Measurements from ENCODE around the gene SLC29A3. TPM values are rescaled to one million over a fixed set of nuclear protein-coding genes. Genes with fewer than 3 reads are reported as not detected.

The SLC29A3 gene
- total and polyA plus RNA-seq, 2 of the 8 experiments (the other 6 are each of a cell fraction or from before 2014, with no cell fraction given), result 14.0 to 24.6 TPM

DNA sequence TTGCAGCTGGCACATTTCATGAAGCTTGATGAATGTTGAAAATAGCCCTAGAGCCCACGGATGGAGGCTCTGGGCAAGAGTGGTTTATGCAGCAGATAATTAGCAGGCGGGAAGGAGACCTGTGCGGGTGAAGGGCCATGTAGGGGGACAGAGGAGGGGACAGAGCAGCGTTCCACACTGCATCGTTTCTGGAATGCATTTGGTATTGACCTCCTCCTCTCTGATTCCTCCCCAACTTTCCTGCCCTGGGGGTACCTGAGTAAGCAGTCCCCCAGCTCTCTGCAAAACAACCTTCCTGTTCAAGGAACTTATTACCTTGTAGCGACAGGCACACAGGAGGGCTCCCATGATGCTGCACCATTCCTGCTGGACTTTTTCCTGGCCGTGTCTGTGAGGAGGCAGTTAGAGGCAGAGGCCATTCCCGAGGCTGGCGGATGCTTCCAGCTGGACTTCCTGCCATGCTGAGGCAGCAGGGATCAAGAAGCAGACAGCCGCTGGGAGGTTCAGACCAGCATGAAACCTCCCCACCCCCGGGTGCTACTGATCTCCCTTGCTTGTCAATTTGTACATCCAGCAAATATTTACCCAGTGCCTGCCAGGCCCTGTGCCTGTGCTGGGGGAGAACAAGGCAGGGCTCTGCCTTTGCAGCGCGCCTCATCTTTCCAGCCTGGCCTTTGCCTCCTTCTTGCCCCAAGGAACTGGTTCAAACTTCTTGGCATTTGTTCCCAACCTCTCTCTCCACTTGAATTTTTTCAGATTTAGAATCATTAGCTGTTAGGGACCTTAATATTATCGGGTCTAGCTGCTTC lies 28.7 kb downstream of the SLC29A3 start:
- peaks cover 21 to 45% (median 29%) of the 10 kb centered on the region in 4 experiments for H3K4me1 ChIP-seq (replicated peaks in 1 of 4; ENCODE audit: control insufficient read depth in 3 of 4, insufficient read depth in 4 of 4, low read length in 3 of 4)
- no peak overlapping the region for H3K56ac ChIP-seq (replicated peaks; ENCODE audit: insufficient read length, low read depth, low read length)
- 80% methylated on average over 14 of the region's 14 CpGs; no CpG with 5 or more reads in 1 of the 2 experiments for WGBS, 2 experiments (ENCODE audit: extremely low coverage in 1 of 2, insufficient coverage in 1 of 2, insufficient read length in 1 of 2, insufficient replicate concordance in 2 of 2, low coverage in 1 of 2, low lambda C conversion rate in 2 of 2, missing lambda C conversion rate in 1 of 2)
- peak overlapping the region; percentile 83; the same call in 1 of the 2 replicates for H2BK20ac ChIP-seq (ENCODE audit: low read length)
- DNase-seq (ENCODE audit: low read depth in 1 of 2, low spot score in 2 of 2) (no peak), FAIRE-seq (no peak)
- no peaks in the 10 kb centered on the region for H3K79me1 ChIP-seq (ENCODE audit: low read depth, low read length)
- H2BK12ac ChIP-seq (ENCODE audit: low read depth, low read length), result peak overlapping the region; percentile 12; the same call in 1 of the 2 replicates
- H3K79me2 ChIP-seq (ENCODE audit: control insufficient read depth in 1 of 2, insufficient read depth in 2 of 2, low read length in 2 of 2), result no peaks in the 10 kb centered on the region
- H3K23ac ChIP-seq (ENCODE audit: insufficient read length), result no peak overlapping the region
- H4K20me1 ChIP-seq (replicated peaks in 1 of 2; ENCODE audit: control insufficient read depth in 1 of 2, insufficient read depth in 2 of 2, low read length in 2 of 2), result no peaks in the 10 kb centered on the region
- no peaks in the 10 kb centered on the region for H3K23me2 ChIP-seq (ENCODE audit: low read depth, low read length)
- H3K9me3 ChIP-seq (ENCODE audit: insufficient read depth in 2 of 2, low read depth in 1 of 2, low read length in 1 of 2), result no peaks in the 10 kb centered on the region
- no peak overlapping the region for H2BK120ac ChIP-seq (replicated peaks; ENCODE audit: low read depth, low read length)
- ChIA-PET POLR2A (ENCODE audit: partially characterized antibody) (interaction anchor here (0.9 to 1.6 kb wide), 2 partner anchors 10 to 29 kb away, joined by 3 to 5 read pairs; no protein-coding TSS in a partner anchor), CTCF (ENCODE audit: partially characterized antibody) (interaction anchor here (0.6 to 7.4 kb wide), 12 partner anchors 9 to 455 kb away, joined by 3 to 52 read pairs (median 3); partner anchors contain the start of genes SLC29A3 and VSIR)
- no peak overlapping the region for H3K4me2 ChIP-seq (ENCODE audit: insufficient read depth in 1 of 2, low read depth in 2 of 2, low read length in 2 of 2)
- H3K18ac ChIP-seq (ENCODE audit: extremely low read depth, low read length), result 0 out of 2 replicates have a peak overlapping the region, but pooled peaks have one; percentile 74
- peaks cover 0 to 3% (median 0%) of the 10 kb centered on the region in 4 experiments; a peak in 1 of 8 replicates for H3K36me3 ChIP-seq (ENCODE audit: control insufficient read depth in 2 of 4, insufficient read depth in 4 of 4, low read length in 3 of 4)
- H2BK5ac ChIP-seq (ENCODE audit: low read depth, low read length), result peak overlapping the region; percentile 83
- no peak overlapping the region for H4K8ac ChIP-seq (ENCODE audit: extremely low read depth, insufficient read depth, low read length)
- H3K27ac ChIP-seq (ENCODE audit: low read depth, low read length), result no peak overlapping the region
- H2BK15ac ChIP-seq (ENCODE audit: low read length), result peak overlapping the region; percentile 53; the same call in 1 of the 2 replicates
- H3K4ac ChIP-seq (replicated peaks; ENCODE audit: insufficient read length, low read depth, low read length), result no peak overlapping the region
- H2AFZ ChIP-seq (ENCODE audit: low read length), result no peak overlapping the region
- H3K27me3 ChIP-seq (replicated peaks in 1 of 4; ENCODE audit: control insufficient read depth in 3 of 4, extremely low read depth in 1 of 4, insufficient read depth in 3 of 4, low read length in 3 of 4), result no peaks in the 10 kb centered on the region
- H3K9ac ChIP-seq (replicated peaks in 1 of 4; ENCODE audit: extremely low read depth in 1 of 4, low read depth in 3 of 4, low read length in 3 of 4), result no peak overlapping the region
- H4K91ac ChIP-seq (replicated peaks; ENCODE audit: insufficient read length, low read length), result peak overlapping the region; percentile 29
- no peak overlapping the region for H4K5ac ChIP-seq (ENCODE audit: insufficient read length, low read depth, low read length)
- 0 out of 2 replicates have a peak overlapping the region, but pooled peaks have one; percentile 60 for H2AK5ac ChIP-seq (ENCODE audit: low read depth, low read length)
- no peak overlapping the region for H3K14ac ChIP-seq (ENCODE audit: insufficient read length)
- H3K4me3 ChIP-seq (ENCODE audit: extremely low read depth in 1 of 4, insufficient read depth in 2 of 4, low read depth in 3 of 4, low read length in 4 of 4), result no peak overlapping the region
- TF ChIP-seq, protein P1, sequence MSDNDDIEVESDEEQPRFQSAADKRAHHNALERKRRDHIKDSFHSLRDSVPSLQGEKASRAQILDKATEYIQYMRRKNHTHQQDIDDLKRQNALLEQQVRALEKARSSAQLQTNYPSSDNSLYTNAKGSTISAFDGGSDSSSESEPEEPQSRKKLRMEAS (IDR thresholded peaks at IDR 0.05), result no peak
- TF ChIP-seq RXRA (IDR thresholded peaks at IDR 0.05; ENCODE audit: insufficient read depth, low read depth, low read length) (no peak), CEBPB (IDR thresholded peaks at IDR 0.05; ENCODE audit: low read depth, low read length) (no peak), CBX8 (IDR thresholded peaks at IDR 0.05; ENCODE audit: borderline replicate concordance, low read depth, low read length) (no peak), SP2 (IDR thresholded peaks at IDR 0.05; ENCODE audit: low read length) (no peak), SIX5 (IDR thresholded peaks at IDR 0.05; ENCODE audit: low read depth, low read length) (no peak), TAF7 (optimal IDR thresholded peaks at IDR 0.05; ENCODE audit: borderline replicate concordance, low read depth, low read length) (no peak), TCF12 (IDR thresholded peaks at IDR 0.05; ENCODE audit: low read depth, low read length) (no peak), NRF1 (IDR thresholded peaks at IDR 0.05; ENCODE audit: low read depth, low read length) (no peak)
- TF ChIP-seq, protein P2, sequence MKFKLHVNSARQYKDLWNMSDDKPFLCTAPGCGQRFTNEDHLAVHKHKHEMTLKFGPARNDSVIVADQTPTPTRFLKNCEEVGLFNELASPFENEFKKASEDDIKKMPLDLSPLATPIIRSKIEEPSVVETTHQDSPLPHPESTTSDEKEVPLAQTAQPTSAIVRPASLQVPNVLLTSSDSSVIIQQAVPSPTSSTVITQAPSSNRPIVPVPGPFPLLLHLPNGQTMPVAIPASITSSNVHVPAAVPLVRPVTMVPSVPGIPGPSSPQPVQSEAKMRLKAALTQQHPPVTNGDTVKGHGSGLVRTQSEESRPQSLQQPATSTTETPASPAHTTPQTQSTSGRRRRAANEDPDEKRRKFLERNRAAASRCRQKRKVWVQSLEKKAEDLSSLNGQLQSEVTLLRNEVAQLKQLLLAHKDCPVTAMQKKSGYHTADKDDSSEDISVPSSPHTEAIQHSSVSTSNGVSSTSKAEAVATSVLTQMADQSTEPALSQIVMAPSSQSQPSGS (IDR thresholded peaks at IDR 0.05; ENCODE audit: low read length), result no peak

All from H1 (cell line).